DMS53 (cell line): ENCODE measurements around the gene BET1L.
"Not testable (repeated sequence)": the region's sequence is repeated elsewhere in the genome, so short reads cannot be mapped to it uniquely, and the experiment has no call there.

Source experiments
- DNase-seq: peaks from one replicate; lab custom pipeline; 2025; lab: John Stamatoyannopoulos, UW

BET1L gene, protein sequence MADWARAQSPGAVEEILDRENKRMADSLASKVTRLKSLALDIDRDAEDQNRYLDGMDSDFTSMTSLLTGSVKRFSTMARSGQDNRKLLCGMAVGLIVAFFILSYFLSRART

DNA sequence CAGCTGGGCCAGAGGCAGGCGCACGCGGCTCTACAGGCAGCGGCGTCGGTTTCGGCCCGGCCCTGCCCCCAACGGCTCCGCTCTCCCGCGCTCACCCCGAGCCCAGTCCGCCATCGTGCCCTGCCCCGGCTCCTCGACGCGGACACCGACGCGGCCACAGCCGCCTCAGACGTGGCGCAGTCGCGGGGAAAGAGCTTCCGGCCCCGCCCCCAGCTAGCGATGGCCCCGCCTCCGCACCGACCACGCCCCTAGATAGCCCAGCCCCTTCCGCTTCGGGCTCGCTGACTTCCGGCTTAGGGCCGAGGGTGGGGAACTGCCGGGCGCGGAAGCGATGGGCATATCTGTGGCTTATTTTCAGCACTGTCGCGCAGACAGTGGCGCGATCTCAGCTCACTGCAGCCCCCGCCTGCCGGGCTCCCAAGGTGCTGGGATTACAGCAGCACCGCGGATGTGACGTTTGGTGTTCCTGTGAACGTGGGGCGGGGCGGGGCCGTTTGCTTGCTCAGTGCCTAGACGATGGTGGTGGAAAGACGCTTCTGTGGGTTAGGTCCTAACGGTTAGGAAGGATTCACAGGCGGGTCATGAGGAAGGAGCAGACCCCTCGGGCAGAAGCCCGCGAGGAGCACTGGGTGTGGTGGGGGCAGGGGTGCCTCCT lies at the start of gene BET1L, which contains the start of gene RIC8A:
BET1L (minus strand) TSS at position 192 of the 655 bp plus-strand sequence; CDS start at position 114, 78 bp downstream.
RIC8A (plus strand) TSS at position 501 of the 655 bp plus-strand sequence. CDS start 1,147 bp downstream, outside the sequence.
- DNase-seq, result peak; percentile 99

GRCh38 chr11:255816-256215 lies 48.6 kb upstream of the BET1L start:
- no peak for DNase-seq

GRCh38 chr11:255176-255575 lies 48.0 kb upstream of the BET1L start:
- no peak for DNase-seq

GRCh38 chr11:253886-254270 lies 46.7 kb upstream of the BET1L start:
- no peak for DNase-seq

DNA sequence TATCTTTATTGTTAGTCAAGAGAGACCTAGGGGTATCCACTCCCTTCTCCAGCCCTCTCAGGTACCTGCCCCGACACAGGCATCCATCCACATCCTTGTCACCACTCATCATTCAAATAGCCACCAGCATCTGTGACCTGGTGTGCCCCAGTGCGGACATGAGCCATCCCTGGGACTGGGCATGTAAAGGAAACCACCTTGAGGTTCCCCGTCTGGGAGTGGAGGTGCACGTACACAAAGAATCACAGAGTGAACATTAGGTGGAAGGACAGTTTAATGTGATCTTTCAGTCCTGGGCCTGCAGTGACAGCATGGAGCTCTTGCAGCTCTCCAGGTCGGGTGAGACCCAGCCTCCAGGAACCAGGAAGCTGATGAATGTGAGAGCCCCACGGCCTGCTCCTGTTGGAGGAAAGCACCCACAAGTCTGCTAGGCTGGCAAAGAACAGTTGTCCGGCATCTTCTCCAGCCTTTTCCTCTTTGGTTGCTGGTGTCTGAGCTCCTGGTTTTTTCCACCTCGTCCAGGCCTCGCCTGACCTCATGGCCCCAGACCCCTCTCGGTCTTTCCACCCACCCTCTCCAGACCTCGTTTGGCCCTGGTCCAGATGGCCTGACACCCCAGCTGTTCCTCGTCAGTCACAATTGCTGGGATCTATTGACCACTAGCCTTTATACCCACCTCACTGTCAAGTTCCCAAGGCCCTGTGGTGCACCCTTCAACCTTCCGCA lies 46.1 kb upstream of the BET1L start:
- DNase-seq, result peak; percentile 41

DNA sequence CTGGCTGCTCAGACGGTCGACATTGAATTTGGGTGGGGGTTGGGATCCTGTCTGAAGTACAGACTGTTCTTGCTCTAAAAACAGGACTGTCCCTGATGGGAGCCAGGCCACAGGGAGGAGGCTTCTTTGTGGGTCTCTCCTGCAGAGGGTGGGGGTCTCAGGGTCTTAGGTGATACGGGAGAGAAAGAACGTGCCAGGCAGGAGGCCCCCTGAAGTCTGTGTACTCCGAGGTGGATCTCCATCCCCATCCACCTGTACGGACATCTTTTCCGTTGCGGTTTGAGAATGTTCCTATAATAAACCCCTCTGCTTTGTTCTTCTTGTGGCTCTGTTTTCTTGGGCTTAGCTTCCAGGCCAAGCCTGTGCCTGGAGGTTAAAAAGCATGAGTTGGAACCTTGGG lies 45.5 kb upstream of the BET1L start:
- no peak for DNase-seq

- no peak for DNase-seq
These were observed 44.4 kb upstream of the BET1L start for GRCh38 chr11:251550-251949.

DNA sequence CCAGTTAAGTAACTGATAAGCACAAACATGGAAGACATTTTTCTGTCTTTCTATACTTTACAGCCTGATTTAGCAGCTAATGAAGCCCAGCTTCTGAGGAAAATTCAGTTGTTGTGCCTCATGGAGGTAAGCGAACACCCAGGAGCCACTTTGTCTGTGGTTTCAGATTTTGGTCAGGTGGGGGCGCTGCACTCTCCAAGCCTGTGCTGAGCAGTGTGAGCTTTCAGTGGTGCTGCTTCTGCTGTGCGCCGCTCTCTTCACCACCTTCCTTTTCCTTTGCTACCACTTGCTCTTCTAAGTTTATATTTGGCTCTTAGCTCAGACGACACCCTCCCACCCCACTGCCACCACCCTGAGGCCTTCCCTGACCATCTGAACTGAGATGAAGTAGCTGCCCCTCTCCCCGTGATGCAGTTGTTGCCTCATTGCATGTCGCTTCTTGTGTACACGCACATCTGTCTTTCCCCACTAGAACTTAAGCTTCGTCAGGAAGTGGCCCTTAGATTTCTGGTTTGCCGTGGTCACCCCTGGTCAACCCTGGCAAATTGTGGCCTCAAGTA lies 43.6 kb upstream of the BET1L start:
- DNase-seq, result peak; percentile 81

- DNase-seq, result no peak
These were observed 43.1 kb upstream of the BET1L start for GRCh38 chr11:250274-250673.

DNA sequence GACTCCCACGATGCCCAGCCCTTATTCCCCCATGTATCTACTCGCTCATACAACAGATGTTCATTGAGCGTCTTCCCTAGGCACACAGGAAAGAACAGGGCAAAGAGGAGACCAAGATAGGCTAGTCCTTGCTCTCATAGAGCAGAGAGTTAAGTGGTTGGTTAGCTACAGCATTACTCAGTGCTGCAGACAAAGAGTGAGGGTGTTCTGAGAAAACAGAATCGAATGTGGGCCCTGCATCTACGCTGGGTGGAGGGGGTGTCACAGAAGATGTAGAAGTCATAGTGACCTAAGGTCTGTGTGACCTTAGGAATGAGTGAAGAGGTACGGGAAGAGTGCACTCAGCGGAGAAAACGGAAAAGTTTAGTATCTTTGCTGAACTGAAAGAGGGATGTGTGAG lies 41.9 kb upstream of the BET1L start:
- DNase-seq, result no peak

GRCh38 chr11:244376-244775 lies 37.2 kb upstream of the BET1L start:
- no peak for DNase-seq

GRCh38 chr11:241634-242033 lies 34.4 kb upstream of the BET1L start:
- DNase-seq, result no peak

DNA sequence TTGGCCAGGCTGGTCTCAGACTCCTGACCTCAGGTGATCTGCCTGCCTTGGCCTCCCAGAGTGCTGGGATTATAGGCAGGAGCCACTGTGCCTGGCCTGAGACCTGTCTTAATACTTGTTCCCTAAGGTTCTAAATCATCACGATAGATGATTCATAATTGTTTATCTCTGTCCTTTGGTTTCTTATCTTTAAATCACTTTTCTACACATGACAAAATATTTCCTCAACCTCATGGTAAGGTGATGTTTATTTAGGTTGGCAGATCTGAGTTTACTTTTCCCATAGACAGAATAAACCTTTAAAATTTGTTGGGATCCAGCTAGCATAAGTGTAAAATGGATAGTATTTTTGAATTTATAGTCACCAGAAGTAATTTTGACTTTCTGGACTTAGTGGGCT lies 33.1 kb upstream of the BET1L start:
- DNase-seq, result no peak

DNA sequence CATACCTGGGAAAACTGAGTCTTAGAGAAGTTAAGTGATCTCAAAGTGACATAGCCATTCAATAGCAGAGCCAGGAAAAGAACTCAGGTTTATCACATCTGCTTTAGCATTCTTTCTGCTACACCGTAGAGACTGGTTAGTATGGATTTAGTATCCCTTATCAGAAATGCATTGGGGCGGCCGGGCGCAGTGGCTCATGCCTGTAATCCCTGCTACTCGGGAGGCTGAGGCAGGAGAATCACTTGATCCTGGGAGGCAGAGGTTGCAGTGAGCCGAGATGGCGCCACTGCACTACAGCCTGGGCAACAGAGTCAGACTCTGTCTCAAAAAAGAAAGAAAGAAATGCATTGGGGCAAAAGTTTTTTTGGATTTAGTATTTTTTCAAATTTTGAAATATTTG lies 31.1 kb upstream of the BET1L start:
- not testable (repeated sequence) for DNase-seq

- peak; percentile 96 for DNase-seq
These were observed 29.9 kb upstream of the BET1L start, which contains the start of gene PSMD13 for GRCh38 chr11:236774-237767. PSMD13 (plus strand) TSS chr11:236976; CDS start chr11:237050, 74 bp downstream.

DNA sequence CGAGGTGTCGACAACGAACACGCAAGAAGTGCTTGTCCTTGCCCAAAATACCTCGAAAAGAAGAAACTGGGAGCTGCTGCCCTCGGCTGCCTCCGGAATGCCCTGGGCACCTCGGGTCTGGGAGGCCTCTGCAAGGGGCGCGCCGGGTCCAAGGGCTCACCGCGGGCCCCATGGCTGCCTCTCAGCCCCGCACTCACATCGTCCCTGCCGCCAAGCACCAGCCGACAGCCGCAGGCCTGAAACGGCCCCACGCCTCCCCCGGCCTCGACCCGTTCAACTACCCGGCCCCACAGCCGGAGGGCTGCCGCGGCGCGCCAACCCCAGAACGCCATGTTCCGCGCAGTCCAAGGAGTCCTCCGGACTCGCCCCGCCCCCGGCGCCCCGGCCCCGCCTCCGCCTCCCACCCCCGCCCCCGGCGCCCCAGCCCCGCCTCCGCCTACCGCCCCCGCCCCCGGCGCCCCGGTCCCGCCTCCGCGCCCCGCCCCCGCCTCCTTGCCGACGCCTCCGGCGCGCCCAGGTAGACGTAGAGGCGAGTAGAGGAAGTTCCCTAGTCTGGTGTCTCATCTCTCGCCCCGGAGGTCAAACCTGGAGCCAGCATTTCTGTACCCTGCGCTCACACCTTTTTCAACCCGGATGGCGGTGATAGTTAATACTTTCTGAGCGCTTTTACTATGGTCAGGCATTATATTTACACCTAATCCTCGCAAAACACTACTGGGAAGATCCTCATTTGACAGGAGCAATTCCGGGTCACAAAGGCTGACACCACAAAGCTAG lies 29.0 kb upstream of the BET1L start, which contains the start of gene SIRT3:
SIRT3 (minus strand) TSS at position 346 of the 777 bp plus-strand sequence; CDS start at position 332, 14 bp downstream.
- peak; percentile 97 for DNase-seq

DNA sequence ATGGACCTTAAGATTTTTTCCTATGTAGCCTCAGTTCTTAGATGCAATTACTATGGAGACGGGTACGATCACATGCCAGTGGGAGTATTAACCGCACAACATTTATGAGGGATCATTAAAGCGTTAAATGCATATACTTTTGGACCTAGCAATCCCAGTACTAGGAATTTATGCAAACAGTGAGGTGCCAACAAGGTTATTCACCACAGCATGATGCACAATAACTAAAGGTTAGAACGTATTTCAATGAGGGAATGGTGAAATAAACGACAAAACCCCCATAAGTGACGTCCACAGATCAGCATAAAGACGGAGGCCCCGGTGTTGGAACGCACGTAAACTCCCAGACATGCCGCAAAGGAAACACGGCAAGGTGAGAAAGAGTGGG lies 28.4 kb upstream of the BET1L start:
- DNase-seq, result no peak

DNA sequence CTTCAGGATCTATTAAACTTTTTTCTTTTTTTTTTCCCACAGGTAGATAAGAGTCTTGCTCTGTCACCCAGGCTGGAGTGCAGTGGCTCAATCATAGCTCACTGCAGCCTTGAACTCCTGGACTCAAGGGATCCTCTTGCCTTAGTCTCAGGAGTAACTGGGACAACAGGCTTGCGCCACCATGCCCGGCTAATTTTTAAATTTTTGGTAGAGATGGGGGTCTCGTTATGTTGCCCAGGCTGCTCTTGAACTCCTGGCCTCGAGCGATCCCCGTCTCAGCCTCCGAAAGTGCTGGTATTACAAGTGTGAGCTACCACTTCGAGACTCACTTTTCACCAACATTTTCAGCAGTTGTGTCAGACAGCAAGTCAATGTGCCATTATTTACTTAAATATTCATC lies 28.0 kb upstream of the BET1L start:
- DNase-seq, result no peak

DNA sequence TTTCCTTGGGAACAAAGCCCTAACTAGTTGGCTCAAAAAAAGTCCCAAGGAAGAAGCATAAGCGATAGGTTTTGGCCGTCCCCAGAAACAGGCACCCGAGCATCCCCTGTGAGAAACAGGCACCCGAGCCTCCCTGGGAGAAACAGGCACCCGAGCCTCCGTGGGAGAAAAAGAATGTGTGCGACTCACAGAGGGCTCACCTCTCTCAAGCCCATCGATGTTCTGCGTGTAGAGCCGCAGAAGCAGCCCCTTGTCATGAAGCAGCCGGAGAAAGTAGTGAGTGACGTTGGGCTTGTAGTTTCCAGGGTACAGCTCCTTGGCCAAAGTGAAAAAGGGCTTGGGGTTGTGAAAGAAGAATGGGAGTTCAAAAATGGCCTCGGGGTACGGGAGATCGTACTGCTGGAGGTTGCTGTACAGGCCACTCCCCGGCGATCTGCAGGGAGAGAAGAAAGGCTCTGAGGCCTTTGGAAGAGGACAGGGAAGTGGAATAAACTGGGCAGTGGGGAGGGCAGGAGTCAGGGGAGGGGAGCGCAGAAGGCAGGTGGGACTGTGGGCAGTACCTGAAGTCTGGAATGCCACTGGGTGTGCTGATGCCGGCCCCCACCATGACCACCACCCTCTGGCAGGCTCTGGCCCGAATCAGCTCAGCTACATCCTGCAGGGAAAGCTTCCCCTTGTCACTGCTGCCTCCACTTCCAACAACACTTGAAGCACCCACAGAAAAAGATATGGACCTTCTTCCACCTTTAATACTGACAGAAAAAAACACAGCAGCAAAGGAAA lies 25.8 kb upstream of the BET1L start:
- DNase-seq, result no peak

- no peak for DNase-seq
These were observed 23.2 kb upstream of the BET1L start for GRCh38 chr11:230431-230830.
